Neural cell (in vitro differentiated cells): ENCODE results near the gene SLC25A36. TPM values are rescaled to one million over a fixed set of nuclear protein-coding genes. Genes with fewer than 3 reads are reported as not detected.

Experiments used
- H2AFZ ChIP-seq: fragments of 200-600, 300-800 bp; sonication (generic), shearing (Covaris generic); 2 replicates; pipeline ENCODE4 v1.6.0; 2014; ENCODE audit warnings: low read depth, mild to moderate bottlenecking, antibody characterized with exemption, low read length, moderate library complexity
- H3F3A ChIP-seq: fragments of 200-600 bp; shearing (Covaris generic); 2 replicates; pipeline ENCODE4 v1.6.1; 2016; ENCODE audit warnings: mild to moderate bottlenecking, moderate library complexity, mixed read lengths, antibody characterized with exemption, low read length; ENCODE audit not compliant: insufficient read depth, poor library complexity, severe bottlenecking
- H3K27ac ChIP-seq: fragments of 200-600, 300-800 bp; sonication (generic), shearing (Covaris generic); 2 replicates; pipeline ENCODE4 v1.5.1; 2014; ENCODE audit warnings: mild to moderate bottlenecking, low read length, moderate library complexity
- H3K27me3 ChIP-seq: fragments of 300-800, 200-600 bp; sonication (generic), shearing (Covaris generic); 2 replicates; pipeline ENCODE4 v1.6.0; 2014; ENCODE audit warnings: mild to moderate bottlenecking, low read depth, low read length, moderate library complexity; ENCODE audit not compliant: insufficient read depth
- H3K36me3 ChIP-seq: fragments of 300-800, 200-600 bp; sonication (generic), shearing (Covaris generic); 2 replicates; pipeline ENCODE4 v1.5.1; 2014; ENCODE audit warnings: mild to moderate bottlenecking, antibody characterized with exemption, low read length, moderate library complexity; ENCODE audit not compliant: insufficient read depth
- H3K4me2 ChIP-seq: fragments of 300-800, 200-600 bp; sonication (generic), shearing (Covaris generic); 2 replicates; pipeline ENCODE4 v1.6.0; 2014; ENCODE audit warnings: mild to moderate bottlenecking, low read length
- H3K4me3 ChIP-seq: fragments of 300-800, 200-600 bp; sonication (generic), shearing (Covaris generic); 2 replicates; pipeline ENCODE4 v1.5.1; 2014; ENCODE audit warnings: mild to moderate bottlenecking, low read length, moderate library complexity
- H3K79me2 ChIP-seq: fragments of 200-600 bp; shearing (Covaris generic); replicated peaks from 2 replicates; pipeline ENCODE4 v1.6.0; 2014; ENCODE audit warnings: mild to moderate bottlenecking, low read length, moderate library complexity; ENCODE audit not compliant: insufficient read depth
- H3K9ac ChIP-seq: fragments of 300-800, 200-600 bp; sonication (generic), shearing (Covaris generic); 2 replicates; pipeline ENCODE4 v1.6.1; 2016; ENCODE audit warnings: mild to moderate bottlenecking, low read length, mixed read lengths
- H3K9me2 ChIP-seq: fragments of 200-600 bp; shearing (Covaris generic); 2 replicates; pipeline ENCODE4 v1.6.1; 2016; ENCODE audit warnings: mild to moderate bottlenecking, low read length, mixed read lengths; ENCODE audit not compliant: insufficient read depth
- H3K9me3 ChIP-seq: fragments of 200-600, 300-800 bp; sonication (generic), shearing (Covaris generic); 2 replicates; pipeline ENCODE4 v1.6.1; 2016; ENCODE audit warnings: mild to moderate bottlenecking, mixed run types, low read length, moderate library complexity, mixed read lengths
- H4K20me1 ChIP-seq: fragments of 200-600 bp; shearing (Covaris generic); 2 replicates; pipeline ENCODE4 v1.6.1; 2016; ENCODE audit warnings: mild to moderate bottlenecking, mixed run types; ENCODE audit not compliant: insufficient read depth
- CTCF ChIP-seq: fragments of 450-650 bp; IDR thresholded peaks from 2 replicates; pipeline ENCODE4 v1.5.1; 2014; ENCODE audit warnings: antibody characterized with exemption, mild to moderate bottlenecking, moderate library complexity; ENCODE audit not compliant: poor library complexity, severe bottlenecking
- EP300 ChIP-seq: fragments of 450-650 bp; conservative IDR thresholded peaks from 2 replicates; pipeline ENCODE4 v1.6.1; 2014; ENCODE audit warnings: antibody characterized with exemption, mild to moderate bottlenecking, moderate library complexity; ENCODE audit not compliant: poor library complexity, severe bottlenecking
- EZH2 ChIP-seq: fragments of 200-600, 300-800 bp; shearing (Covaris generic), sonication (generic); IDR thresholded peaks from 2 replicates; pipeline ENCODE4 v1.6.1; 2014; ENCODE audit warnings: antibody characterized with exemption, low read length, borderline replicate concordance, mild to moderate bottlenecking; ENCODE audit not compliant: insufficient read depth, poor library complexity, severe bottlenecking
- MXI1 ChIP-seq: fragments of 450-650 bp; conservative IDR thresholded peaks from 2 replicates; pipeline ENCODE4 v1.6.1; 2014; ENCODE audit warnings: antibody characterized with exemption, mild to moderate bottlenecking; ENCODE audit not compliant: poor library complexity, severe bottlenecking
- POLR2AphosphoS5 ChIP-seq: IDR thresholded peaks from 2 replicates; pipeline ENCODE4 v1.6.1; 2012
- RAD21 ChIP-seq: fragments of 450-650 bp; conservative IDR thresholded peaks from 2 replicates; pipeline ENCODE4 v1.6.1; 2014; ENCODE audit warnings: antibody characterized with exemption, mild to moderate bottlenecking, moderate library complexity
- REST ChIP-seq: IDR thresholded peaks from 2 replicates; pipeline ENCODE4 v1.6.1; 2012; ENCODE audit warnings: borderline replicate concordance
- SMC3 ChIP-seq: fragments of 450-650 bp; conservative IDR thresholded peaks from 2 replicates; pipeline ENCODE4 v1.6.1; 2014; ENCODE audit warnings: antibody characterized with exemption, mild to moderate bottlenecking, moderate library complexity; ENCODE audit not compliant: poor library complexity
- TAF1 ChIP-seq: IDR thresholded peaks from 2 replicates; pipeline ENCODE4 v1.6.1; 2012; ENCODE audit warnings: low read depth
- polyA minus RNA-seq: library from RNA; depleted of rRNA, polyadenylated mRNA; stranded (reverse); fragments of >200 nt; gene quantifications from 2 replicates; pipeline ENCODE4 v1.2.3, GENCODE V29; 2014
- polyA plus RNA-seq: library from polyadenylated mRNA; depleted of rRNA; stranded (reverse); fragments of >200 nt; gene quantifications from 2 replicates; pipeline ENCODE4 v1.2.3, GENCODE V29; 2014

Gene SLC25A36, protein sequence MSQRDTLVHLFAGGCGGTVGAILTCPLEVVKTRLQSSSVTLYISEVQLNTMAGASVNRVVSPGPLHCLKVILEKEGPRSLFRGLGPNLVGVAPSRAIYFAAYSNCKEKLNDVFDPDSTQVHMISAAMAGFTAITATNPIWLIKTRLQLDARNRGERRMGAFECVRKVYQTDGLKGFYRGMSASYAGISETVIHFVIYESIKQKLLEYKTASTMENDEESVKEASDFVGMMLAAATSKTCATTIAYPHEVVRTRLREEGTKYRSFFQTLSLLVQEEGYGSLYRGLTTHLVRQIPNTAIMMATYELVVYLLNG
- polyA plus RNA-seq: 201 and 227 TPM in 2 replicates
- polyA minus RNA-seq: 242 and 306 TPM in 2 replicates

DNA sequence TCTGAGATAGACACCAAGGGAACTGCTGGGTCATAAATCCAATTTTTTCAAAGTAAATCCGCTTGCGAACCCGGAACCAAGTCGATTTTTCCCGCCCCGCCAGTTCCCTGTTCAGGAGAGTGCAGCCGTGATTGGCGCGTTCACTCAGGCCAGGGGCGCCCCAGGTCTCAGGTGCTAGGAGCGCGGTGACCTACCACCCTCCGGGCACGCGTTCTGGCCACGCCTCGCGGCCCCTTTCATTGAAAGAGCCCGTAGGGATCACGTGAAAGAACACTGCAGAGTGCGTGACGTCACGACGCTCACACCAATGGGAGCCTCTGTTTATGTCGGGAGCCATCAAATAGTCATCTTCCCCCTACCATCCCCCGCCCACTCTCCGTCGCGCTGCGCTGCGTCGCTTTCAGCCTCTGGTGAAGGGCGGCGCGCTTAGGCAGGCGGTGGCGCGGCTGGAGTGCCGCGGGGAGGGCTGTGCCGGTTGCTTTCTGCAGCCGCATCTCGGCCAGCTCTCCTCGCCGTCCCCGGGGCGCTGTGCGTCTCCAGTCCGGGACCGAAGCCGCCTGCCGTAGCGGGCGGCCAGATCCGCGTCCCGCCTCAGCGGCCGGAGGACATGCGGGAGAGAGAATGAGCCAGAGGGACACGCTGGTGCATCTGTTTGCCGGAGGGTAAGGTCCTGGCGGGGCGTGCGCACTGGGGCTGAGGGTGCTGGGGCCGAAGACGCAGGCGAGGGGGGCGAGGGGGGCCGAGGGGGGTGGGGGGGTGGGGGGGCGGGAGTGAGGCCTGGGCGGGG is at the start of gene SLC25A36:
Gene SLC25A36, plus strand, starts transcription at position 403 of the 787 bp plus-strand sequence. Its CDS starts 219 bp downstream, at position 622.
- Histone ChIP-seq H4K20me1 (no peaks in the 10 kb centered on the region), H2AFZ (peak within 1 kb of the TSS; percentile 56), H3F3A (no peaks in the 10 kb centered on the region), H3K79me2 (peaks cover 34% of the 10 kb centered on the region), H3K4me3 (peak within 1 kb of the TSS; percentile 93), H3K27ac (peak within 1 kb of the TSS; percentile 95), H3K9me2 (no peaks in the 10 kb centered on the region), H3K27me3 (no peaks in the 10 kb centered on the region), H3K9me3 (no peaks in the 10 kb centered on the region), H3K4me2 (peak within 1 kb of the TSS; percentile 82), H3K9ac (peak within 1 kb of the TSS; percentile 98), H3K36me3 (no peaks in the 10 kb centered on the region)
- TF ChIP-seq RAD21: no peak
- peak; percentile 92 for TF ChIP-seq REST
- peak; percentile 88 for TF ChIP-seq MXI1
- TF ChIP-seq SMC3: peak; percentile 14
- TF ChIP-seq EZH2: no peak
- peak; percentile 97 for TF ChIP-seq TAF1
- peak; percentile 49 for TF ChIP-seq CTCF
- TF ChIP-seq EP300: peak; percentile 85
- TF ChIP-seq POLR2AphosphoS5: peak; percentile 98

- no peaks in the 10 kb centered on the region for H3K79me2 ChIP-seq
- H3K9me3 ChIP-seq: no peaks in the 10 kb centered on the region
- no peak overlapping the region for H3K9ac ChIP-seq
- H3K4me2 ChIP-seq: no peak overlapping the region
- H3F3A ChIP-seq: no peaks in the 10 kb centered on the region
- no peaks in the 10 kb centered on the region for H3K36me3 ChIP-seq
- no peaks in the 10 kb centered on the region for H3K9me2 ChIP-seq
- no peaks in the 10 kb centered on the region for H4K20me1 ChIP-seq
- H3K27me3 ChIP-seq: no peaks in the 10 kb centered on the region
- H3K4me3 ChIP-seq: no peak overlapping the region
- H2AFZ ChIP-seq: no peak overlapping the region
- TF ChIP-seq SMC3 (no peak), REST (no peak), RAD21 (no peak), CTCF (no peak)
- H3K27ac ChIP-seq: no peak overlapping the region
Measured at GRCh38 chr3:140896997-140897396, 44.6 kb upstream of the SLC25A36 start.
